GM21367 (cell line): Measurements from ENCODE around the gene NEU4.
"Not testable (repeated sequence)": the region's sequence is repeated elsewhere in the genome, so short reads cannot be mapped to it uniquely, and the experiment has no call there.

Experiments used
- ATAC-seq: cut with Tn5 transposase; IDR thresholded peaks from one replicate; pipeline ENCODE4 v1.9.1; 2021; ENCODE audit not compliant: unreplicated experiment

NEU4 gene

GRCh38 chr2:241774419-241775222, 34.4 kb upstream of the NEU4 start:
- no peak for ATAC-seq

- no peak for ATAC-seq
Observed at GRCh38 chr2:241775223-241776177, 33.5 kb upstream of the NEU4 start.

GRCh38 chr2:241776336-241777169, 32.4 kb upstream of the NEU4 start, which contains the start of gene GAL3ST2:
TSS of gene GAL3ST2 (plus strand) at chr2:241776822. CDS start at chr2:241776956, 134 bp downstream.
- ATAC-seq = no peak

- no peak for ATAC-seq
Observed at GRCh38 chr2:241777170-241777685, 31.8 kb upstream of the NEU4 start.

GRCh38 chr2:241777686-241778627, 31.0 kb upstream of the NEU4 start:
- no peak for ATAC-seq

- ATAC-seq = no peak
Observed at GRCh38 chr2:241780939-241781569, 27.9 kb upstream of the NEU4 start.

GRCh38 chr2:241782053-241782452, 26.9 kb upstream of the NEU4 start:
- ATAC-seq = not testable (repeated sequence)

GRCh38 chr2:241788135-241788534, 20.9 kb upstream of the NEU4 start:
- no peak for ATAC-seq

- ATAC-seq = no peak
Observed at GRCh38 chr2:241788572-241788971, 20.4 kb upstream of the NEU4 start.

GRCh38 chr2:241791385-241791784, 17.6 kb upstream of the NEU4 start:
- ATAC-seq = not testable (repeated sequence)

- no peak for ATAC-seq
Observed at GRCh38 chr2:241793385-241793784, 15.6 kb upstream of the NEU4 start.

- ATAC-seq = no peak
Observed at GRCh38 chr2:241794250-241794823, 14.7 kb upstream of the NEU4 start.

- ATAC-seq = no peak
Observed at GRCh38 chr2:241795021-241795999, 13.7 kb upstream of the NEU4 start.

GRCh38 chr2:241796209-241796608, 12.8 kb upstream of the NEU4 start:
- ATAC-seq = no peak

- ATAC-seq = no peak
Observed at GRCh38 chr2:241796610-241797138, 12.3 kb upstream of the NEU4 start.

- ATAC-seq = no peak
Observed at GRCh38 chr2:241797441-241798080, 11.4 kb upstream of the NEU4 start.
